GM10266 (cell line): ENCODE measurements around the gene WNT3A.

Experiments
- DNase-seq: peaks from one replicate; pipeline ENCODE4 v3.0.0; 2012; ENCODE audit errors: extremely low spot score
- CTCF ChIP-seq: IDR thresholded peaks from 2 replicates; pipeline ENCODE4 v1.5.1; 2012; ENCODE audit warnings: mild to moderate bottlenecking, low read depth; ENCODE audit not compliant: control insufficient read depth, insufficient read depth; ENCODE audit errors: missing control alignments

WNT3A gene

GRCh38 chr1:228000836-228001563, 5.8 kb upstream of the WNT3A start:
- TF ChIP-seq CTCF, result no peak
- DNase-seq, result no peak

- DNase-seq, result no peak
- TF ChIP-seq CTCF, result no peak
These were observed 4.9 kb upstream of the WNT3A start for GRCh38 chr1:228001738-228002535.

- no peak for DNase-seq
- no peak for TF ChIP-seq CTCF
These were observed 4.0 kb upstream of the WNT3A start for GRCh38 chr1:228002792-228003191.

- no peak for DNase-seq
- TF ChIP-seq CTCF, result no peak
These were observed 3.1 kb upstream of the WNT3A start for GRCh38 chr1:228003461-228004330.

GRCh38 chr1:228004331-228004855, 2.4 kb upstream of the WNT3A start:
- TF ChIP-seq CTCF, result peak; percentile 59
- DNase-seq, result peak; percentile 75

GRCh38 chr1:228004856-228005462, 1.8 kb upstream of the WNT3A start:
- no peak for TF ChIP-seq CTCF
- DNase-seq, result no peak
